Neuronal stem cell (in vitro differentiated cells): ENCODE measurements around the gene TSTD1.
A peak's percentile ranks its signal among the peaks of the same experiment; 100 is the strongest.
"Not testable (repeated sequence)": the region's sequence is repeated elsewhere in the genome, so short reads cannot be mapped to it uniquely, and the experiment has no call there.

Source experiments
- DNase-seq: peaks from one replicate; pipeline ENCODE4 v3.0.0-alpha.2; 2013; ENCODE audit warnings: low spot score
- H2AFZ ChIP-seq: one replicate; pipeline ENCODE4 v1.6.1; 2013; ENCODE audit warnings: mild to moderate bottlenecking, low read length, inconsistent platforms
- H2AK5ac ChIP-seq: 2 replicates; pipeline ENCODE4 v1.6.1; 2013; ENCODE audit warnings: low read depth, mild to moderate bottlenecking, inconsistent platforms, low read length, moderate library complexity, mixed read lengths
- H2BK120ac ChIP-seq: 2 replicates; pipeline ENCODE4 v1.6.1; 2013; ENCODE audit warnings: low read depth, mild to moderate bottlenecking, inconsistent platforms, low read length, moderate library complexity, mixed read lengths
- H2BK12ac ChIP-seq: one replicate; pipeline ENCODE4 v1.6.1; 2013; ENCODE audit warnings: low read length, inconsistent platforms
- H2BK15ac ChIP-seq: 2 replicates; pipeline ENCODE4 v1.6.1; 2013; ENCODE audit warnings: mild to moderate bottlenecking, low read length, inconsistent platforms, mixed read lengths
- H2BK5ac ChIP-seq: one replicate; pipeline ENCODE4 v1.6.1; 2013; ENCODE audit warnings: inconsistent platforms, mild to moderate bottlenecking, low read length, moderate library complexity
- H3K14ac ChIP-seq: one replicate; pipeline ENCODE4 v1.6.1; 2013; ENCODE audit warnings: low read length, inconsistent platforms
- H3K18ac ChIP-seq: 2 replicates; pipeline ENCODE4 v1.6.1; 2013; ENCODE audit warnings: low read length, inconsistent platforms
- H3K23ac ChIP-seq: 2 replicates; pipeline ENCODE4 v1.6.1; 2013; ENCODE audit warnings: low read depth, mild to moderate bottlenecking, mixed read lengths, low read length, inconsistent platforms; ENCODE audit not compliant: poor library complexity
- H3K27ac ChIP-seq: replicated peaks from 3 replicates; pipeline ENCODE4 v1.5.1; 2013; ENCODE audit warnings: low read length, inconsistent platforms
- H3K27me3 ChIP-seq, 3 experiments: 2 replicates each; pipeline ENCODE4 v1.6.1; 2013; ENCODE audit warnings: low read length in 3 of 3, mild to moderate bottlenecking in 2 of 3, inconsistent platforms in 1 of 3, low read depth in 1 of 3, mixed read lengths in 1 of 3, moderate library complexity in 1 of 3; ENCODE audit not compliant: control insufficient read depth in 3 of 3, insufficient read depth in 3 of 3
- H3K36me3 ChIP-seq, 2 donors: replicated peaks in 1 of 2; 2 replicates each; pipeline ENCODE4 v1.6.1; 2013; ENCODE audit warnings: low read length in 2 of 2; ENCODE audit not compliant: control insufficient read depth in 2 of 2, insufficient read depth in 2 of 2
- H3K4ac ChIP-seq: 2 replicates; pipeline ENCODE4 v1.6.1; 2013; ENCODE audit warnings: inconsistent platforms, mild to moderate bottlenecking, low read length, moderate library complexity
- H3K4me1 ChIP-seq, 2 donors: 1 replicate in 1 of 2; 2 replicates in 1 of 2; pipeline ENCODE4 v1.6.1; 2013; ENCODE audit warnings: low read length in 2 of 2, low read depth in 1 of 2; ENCODE audit not compliant: control insufficient read depth in 2 of 2, insufficient read depth in 1 of 2
- H3K4me2 ChIP-seq: one replicate; pipeline ENCODE4 v1.6.1; 2013; ENCODE audit warnings: mild to moderate bottlenecking, low read length, inconsistent platforms; ENCODE audit not compliant: insufficient read depth, poor library complexity, severe bottlenecking
- H3K4me3 ChIP-seq, 2 donors: 2 replicates each; pipeline ENCODE4 v1.5.1; 2013; ENCODE audit warnings: low read length in 2 of 2, mild to moderate bottlenecking in 2 of 2, inconsistent platforms in 1 of 2, moderate library complexity in 1 of 2
- H3K79me1 ChIP-seq: one replicate; pipeline ENCODE4 v1.6.1; 2013; ENCODE audit warnings: low read depth, mild to moderate bottlenecking, inconsistent platforms, low read length, moderate library complexity
- H3K9ac ChIP-seq: one replicate; pipeline ENCODE4 v1.6.1; 2013; ENCODE audit warnings: mild to moderate bottlenecking, low read depth, low read length, inconsistent platforms; ENCODE audit not compliant: poor library complexity
- H3K9me3 ChIP-seq, 2 donors: replicated peaks in 1 of 2; 2 replicates each; pipeline versions ENCODE3 to v1.6.1; 2013; ENCODE audit warnings: low read length in 2 of 2, mild to moderate bottlenecking in 2 of 2, inconsistent platforms in 1 of 2, low read depth in 1 of 2, mixed read lengths in 1 of 2, moderate library complexity in 1 of 2; ENCODE audit not compliant: control insufficient read depth in 2 of 2, insufficient read depth in 1 of 2
- H4K8ac ChIP-seq: one replicate; pipeline ENCODE4 v1.6.1; 2013; ENCODE audit warnings: low read depth, mild to moderate bottlenecking, inconsistent platforms, low read length, moderate library complexity
- H4K91ac ChIP-seq: one replicate; pipeline ENCODE4 v1.6.1; 2013; ENCODE audit warnings: low read length, low read depth, mild to moderate bottlenecking, inconsistent platforms; ENCODE audit not compliant: poor library complexity
- WGBS, 2 donors: extraction: QIAGEN DNeasy Blood & Tissue Kit; methylation state at CpG; one replicate each; pipeline ENCODE4 v1.1.7; 2013; ENCODE audit warnings: missing lambda C conversion rate in 2 of 2, mixed read lengths in 1 of 2; ENCODE audit not compliant: insufficient read length in 2 of 2, insufficient replicate concordance in 1 of 2; ENCODE audit errors: extremely low coverage in 2 of 2; 5-methylcytosine and 5-hydroxymethylcytosine counted together

Gene TSTD1

GRCh38 chr1:161068306-161069234 lies 29.8 kb upstream of the TSTD1 start:
- H2BK12ac ChIP-seq, result no peak overlapping the region
- H2AK5ac ChIP-seq, result peak overlapping the region; percentile 45
- peak overlapping the region; percentile 78 for H2BK5ac ChIP-seq
- H3K36me3 ChIP-seq, result no peaks in the 10 kb centered on the region
- no CpG with 5 or more reads among the region's 10 CpGs for WGBS, 2 donors
- peaks cover 0 to 36% (median 0%) of the 10 kb centered on the region in 3 experiments for H3K27me3 ChIP-seq
- H3K14ac ChIP-seq, result no peak overlapping the region
- H4K91ac ChIP-seq, result no peak overlapping the region
- H3K9me3 ChIP-seq, result peaks cover 0 to 5% of the 10 kb centered on the region in 2 donors
- H2BK120ac ChIP-seq, result no peak overlapping the region
- H3K23ac ChIP-seq, result no peak overlapping the region
- no peak overlapping the region for H3K4me2 ChIP-seq
- no peak for DNase-seq
- no peak overlapping the region for H3K4me3 ChIP-seq
- no peak overlapping the region for H2BK15ac ChIP-seq
- peak overlapping the region; percentile 0 for H2AFZ ChIP-seq
- no peak overlapping the region for H3K4ac ChIP-seq
- H3K27ac ChIP-seq, result no peak overlapping the region
- H3K79me1 ChIP-seq, result no peaks in the 10 kb centered on the region
- no peak overlapping the region for H3K18ac ChIP-seq
- H3K4me1 ChIP-seq, result peaks cover 4 to 17% of the 10 kb centered on the region in 2 donors
- no peak overlapping the region for H4K8ac ChIP-seq
- no peak overlapping the region for H3K9ac ChIP-seq

- H4K8ac ChIP-seq, result no peak overlapping the region
- H3K27me3 ChIP-seq, result peaks cover 0 to 39% (median 0%) of the 10 kb centered on the region in 3 experiments
- no peak overlapping the region for H4K91ac ChIP-seq
- H3K18ac ChIP-seq, result no peak overlapping the region
- H2AFZ ChIP-seq, result no peak overlapping the region
- H3K79me1 ChIP-seq, result no peaks in the 10 kb centered on the region
- DNase-seq, result no peak
- no peak overlapping the region for H2BK120ac ChIP-seq
- no peak overlapping the region for H2BK5ac ChIP-seq
- no peak overlapping the region for H3K4ac ChIP-seq
- H2BK12ac ChIP-seq, result no peak overlapping the region
- H2BK15ac ChIP-seq, result no peak overlapping the region
- H2AK5ac ChIP-seq, result no peak overlapping the region
- H3K23ac ChIP-seq, result no peak overlapping the region
- H3K9me3 ChIP-seq, result peaks cover 0 to 5% of the 10 kb centered on the region in 2 donors
- no peak overlapping the region for H3K9ac ChIP-seq
- no peaks in the 10 kb centered on the region for H3K36me3 ChIP-seq
- no peaks in the 10 kb centered on the region for H3K4me1 ChIP-seq
- no peak overlapping the region for H3K14ac ChIP-seq
- WGBS, 2 donors, result no CpG with 5 or more reads among the region's 3 CpGs
- no peak overlapping the region for H3K27ac ChIP-seq
- H3K4me2 ChIP-seq, result no peak overlapping the region
- H3K4me3 ChIP-seq, result no peak overlapping the region
Measured at GRCh38 chr1:161066694-161067093, 27.9 kb upstream of the TSTD1 start.

GRCh38 chr1:161065681-161066080 lies 26.9 kb upstream of the TSTD1 start:
- not testable (repeated sequence) for H2BK120ac ChIP-seq, H3K23ac ChIP-seq, H3K4ac ChIP-seq, H3K79me1 ChIP-seq, H2BK5ac ChIP-seq, H3K18ac ChIP-seq, H3K14ac ChIP-seq, H3K4me3 ChIP-seq, H3K9ac ChIP-seq, H3K4me1 ChIP-seq, H4K8ac ChIP-seq, H4K91ac ChIP-seq, H3K36me3 ChIP-seq, H2BK12ac ChIP-seq, H2AFZ ChIP-seq, DNase-seq, H3K27ac ChIP-seq, H3K4me2 ChIP-seq, H3K9me3 ChIP-seq, H2BK15ac ChIP-seq, H2AK5ac ChIP-seq
- no CpG with 5 or more reads among the region's 7 CpGs for WGBS, 2 donors
- H3K27me3 ChIP-seq, result peaks cover 0 to 39% (median 0%) of the 10 kb centered on the region in 3 experiments

GRCh38 chr1:161063936-161064335 lies 25.2 kb upstream of the TSTD1 start:
- H3K23ac ChIP-seq, H4K91ac ChIP-seq, H3K4me1 ChIP-seq, H4K8ac ChIP-seq, H2BK15ac ChIP-seq, H3K4me3 ChIP-seq, H2BK12ac ChIP-seq, H3K27ac ChIP-seq, H3K9ac ChIP-seq, DNase-seq, H2BK5ac ChIP-seq, H3K4me2 ChIP-seq, H2AK5ac ChIP-seq, H2BK120ac ChIP-seq, H3K18ac ChIP-seq, H3K79me1 ChIP-seq, H2AFZ ChIP-seq, H3K36me3 ChIP-seq, H3K9me3 ChIP-seq, H3K4ac ChIP-seq, H3K14ac ChIP-seq: not testable (repeated sequence)
- WGBS, 2 donors, result no CpG with 5 or more reads among the region's 6 CpGs
- H3K27me3 ChIP-seq, result peaks cover 0 to 35% (median 0%) of the 10 kb centered on the region in 3 experiments
